GM06990 (cell line): ENCODE data around the gene RHOU.

Source experiments
- DNase-seq: peaks from one replicate; pipeline ENCODE4 v3.0.0-alpha.2; 2011; ENCODE audit not compliant: insufficient read length; ENCODE audit errors: extremely low read depth
- H3K27me3 ChIP-seq: replicated peaks from 2 replicates; pipeline ENCODE4 v1.6.0; 2011; ENCODE audit warnings: low read length; ENCODE audit not compliant: control insufficient read depth, insufficient read depth
- H3K36me3 ChIP-seq: 2 replicates; pipeline ENCODE4 v1.5.1; 2011; ENCODE audit warnings: low read length; ENCODE audit not compliant: control insufficient read depth, insufficient read depth
- H3K4me3 ChIP-seq: replicated peaks from 2 replicates; pipeline ENCODE4 v1.5.1; 2011; ENCODE audit warnings: low read depth, mild to moderate bottlenecking, control low read depth, low read length
- CTCF ChIP-seq: IDR thresholded peaks from 2 replicates; pipeline ENCODE4 v1.5.1; 2011; ENCODE audit warnings: low read length, control low read depth, mild to moderate bottlenecking, inconsistent platforms; ENCODE audit not compliant: insufficient read depth, poor library complexity, severe bottlenecking

RHOU gene

GRCh38 chr1:228754646-228755268, 19.5 kb downstream of the RHOU start:
- no peaks in the 10 kb centered on the region for H3K27me3 ChIP-seq
- no peak for TF ChIP-seq CTCF
- DNase-seq, result no peak
- H3K36me3 ChIP-seq, result no peaks in the 10 kb centered on the region
- H3K4me3 ChIP-seq, result no peak overlapping the region

- TF ChIP-seq CTCF, result no peak
- no peak overlapping the region for H3K4me3 ChIP-seq
- DNase-seq, result no peak
- H3K36me3 ChIP-seq, result no peaks in the 10 kb centered on the region
- H3K27me3 ChIP-seq, result no peaks in the 10 kb centered on the region
Observed at GRCh38 chr1:228755800-228756199, 20.5 kb downstream of the RHOU start.

GRCh38 chr1:228756457-228756856, 21.2 kb downstream of the RHOU start:
- H3K36me3 ChIP-seq, result no peaks in the 10 kb centered on the region
- H3K27me3 ChIP-seq, result no peaks in the 10 kb centered on the region
- TF ChIP-seq CTCF, result no peak
- no peak overlapping the region for H3K4me3 ChIP-seq
- no peak for DNase-seq

DNA sequence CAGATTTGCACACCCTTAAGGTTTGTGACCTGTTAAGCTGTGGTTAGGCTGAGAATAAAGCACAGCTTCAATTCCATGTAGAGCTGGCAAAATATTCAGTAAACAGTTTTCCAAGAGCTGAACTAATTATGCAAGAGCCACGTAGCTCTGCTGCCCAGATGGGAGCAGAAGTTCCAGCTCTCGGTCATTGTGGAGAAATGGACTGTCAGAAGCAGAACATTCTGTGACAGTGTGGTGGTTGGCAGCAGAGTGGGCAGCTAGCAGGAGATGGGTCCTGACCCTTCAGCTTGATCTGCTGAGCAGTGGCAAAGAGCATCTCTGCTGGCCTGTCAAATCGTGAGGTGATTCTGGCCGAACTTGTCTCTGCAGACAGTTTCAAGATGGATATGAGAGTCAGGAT, 23.2 kb downstream of the RHOU start:
- DNase-seq, result no peak
- Histone ChIP-seq H3K4me3 (no peak overlapping the region), H3K27me3 (no peaks in the 10 kb centered on the region; the same call in 1 of the 2 replicates), H3K36me3 (no peaks in the 10 kb centered on the region)
- TF ChIP-seq CTCF, result no peak

DNA sequence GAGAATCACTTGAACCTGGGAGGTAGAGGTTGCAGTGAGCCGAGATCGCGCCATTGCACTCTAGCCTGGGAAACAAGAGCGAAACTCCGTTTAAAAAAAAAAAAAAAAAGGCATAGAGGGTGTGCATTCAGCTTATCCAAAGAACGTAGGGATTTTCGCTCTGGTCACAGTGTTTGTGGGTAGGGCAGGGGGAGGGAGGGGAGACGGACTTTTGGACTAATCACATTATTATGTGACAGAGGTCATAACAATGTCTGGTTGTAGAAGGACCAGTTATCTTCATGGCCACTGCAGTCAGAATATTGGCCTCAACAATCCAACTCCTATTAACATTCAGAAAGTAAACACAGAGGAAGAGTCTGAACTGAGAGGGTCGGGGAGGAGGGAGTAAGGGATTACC, 25.7 kb downstream of the RHOU start:
- no peak for DNase-seq
- H3K27me3 ChIP-seq, result no peaks in the 10 kb centered on the region; the same call in 1 of the 2 replicates
- TF ChIP-seq CTCF, result no peak
- H3K36me3 ChIP-seq, result no peaks in the 10 kb centered on the region
- H3K4me3 ChIP-seq, result no peak overlapping the region

- no peak for TF ChIP-seq CTCF
- Histone ChIP-seq H3K27me3 (no peaks in the 10 kb centered on the region; the same call in 1 of the 2 replicates), H3K4me3 (no peak overlapping the region), H3K36me3 (no peaks in the 10 kb centered on the region)
- DNase-seq, result no peak
Observed at GRCh38 chr1:228763561-228763960, 28.3 kb downstream of the RHOU start.
